ENCODE results near the gene TRA2B. TPM values are rescaled to one million over a fixed set of nuclear protein-coding genes. Genes with fewer than 3 reads are reported as not detected.
A peak's percentile ranks its signal among the peaks of the same experiment; 100 is the strongest.

The TRA2B gene
- total RNA-seq (100 to 1,000 TPM; 194 to 673 (median 216) TPM), polyA plus RNA-seq (100 to 1,000 TPM; 182 to 221 TPM), total RNA-seq (1,261 reads per million, percentile 99 among the genes with 10 or more reads in this experiment)

- peaks cover 0 to 14% (median 0%) of the 10 kb centered on the region in 11 donors for H3K9me3 Mint-ChIP-seq
- peak; percentile 93 to 99 (median 99) for DNase-seq
- peak within 1 kb of the TSS; percentile 91 to 100 (median 100) for H3K4me3 Mint-ChIP-seq
- intact Hi-C loops (cut with micrococcal nuclease), result loop anchor here (1.0 to 10.0 kb wide), 21 partner anchors 9 to 1804 kb away; partner anchors contain the start of genes DNAJB11 (in 2 of the 2), ETV5 (in 2 of the 2), RPL39L (in 2 of the 2) and SENP2 (in 2 of the 2)
- peaks cover 16 to 21% of the 10 kb centered on the region in 2 donors for H3K4me1 ChIP-seq (ENCODE audit: control insufficient read depth in 2 of 2, insufficient read depth in 2 of 2, low read length in 2 of 2)
- POLR2A ChIA-PET, result interaction anchor here (0.7 to 3.5 kb wide), 21 partner anchors 9 to 1090 kb away, joined by 3 to 39 read pairs (median 6); partner anchors contain the start of genes DNAJB11, EIF4A2, SENP2 and TBCCD1
- peaks cover 0 to 12% (median 0%) of the 10 kb centered on the region in 3 experiments for H3K36me3 ChIP-seq (ENCODE audit: control insufficient read depth in 2 of 3, insufficient read depth in 3 of 3, low read length in 3 of 3)
- H3K36me3 Mint-ChIP-seq, result peaks cover 0 to 34% (median 3%) of the 10 kb centered on the region in 5 donors
- no peaks in the 10 kb centered on the region for H3K9me3 ChIP-seq (ENCODE audit: control insufficient read depth in 2 of 3, low read length in 3 of 3)
- no peaks in the 10 kb centered on the region for H3K27me3 ChIP-seq (ENCODE audit: control insufficient read depth in 2 of 2, insufficient read depth in 2 of 2, low read length in 2 of 2)
- CTCF ChIA-PET, result interaction anchor here (0.6 to 0.9 kb wide), 2 partner anchors 11 to 679 kb away, joined by 3 read pairs; no protein-coding TSS in a partner anchor
- peak within 1 kb of the TSS; percentile 99 to 100 (median 100) for H3K27ac Mint-ChIP-seq
- ATAC-seq, result peak; percentile 94
- peak within 1 kb of the TSS; percentile 95 for H3K27ac ChIP-seq (ENCODE audit: low read depth, low read length)
- H3K4me1 Mint-ChIP-seq, result peaks cover 27 to 52% (median 41%) of the 10 kb centered on the region in 7 donors
- H3K27me3 Mint-ChIP-seq, result peaks cover 0 to 16% (median 0%) of the 10 kb centered on the region in 5 donors
- H3K4me3 ChIP-seq (ENCODE audit: low read length), result peak within 1 kb of the TSS; percentile 99
Observed at GRCh38 chr3:185937689-185938374, at the start of gene TRA2B. TRA2B (minus strand) TSS chr3:185938014; CDS start chr3:185937860, 154 bp downstream.

- no peaks in the 10 kb centered on the region for H3K36me3 ChIP-seq (ENCODE audit: control insufficient read depth in 2 of 3, insufficient read depth in 3 of 3, low read length in 3 of 3)
- no peaks in the 10 kb centered on the region for H3K27me3 ChIP-seq (ENCODE audit: control insufficient read depth in 2 of 2, insufficient read depth in 2 of 2, low read length in 2 of 2)
- POLR2A ChIA-PET, result no interaction called here
- no peak overlapping the region for H3K4me3 ChIP-seq (ENCODE audit: low read length)
- Mint-ChIP-seq H3K4me1 (peaks cover 0 to 6% (median 5%) of the 10 kb centered on the region in 7 donors), H3K27ac (no peak overlapping the region), H3K27me3 (peaks cover 0 to 13% (median 7%) of the 10 kb centered on the region in 5 donors), H3K9me3 (no peaks in the 10 kb centered on the region), H3K4me3 (peak overlapping the region in 2 of 10 donors; percentile 20 to 41), H3K36me3 (no peaks in the 10 kb centered on the region)
- ATAC-seq (no peak), DNase-seq (no peak)
- H3K27ac ChIP-seq (ENCODE audit: low read depth, low read length), result no peak overlapping the region
- H3K4me1 ChIP-seq (ENCODE audit: control insufficient read depth in 2 of 2, insufficient read depth in 2 of 2, low read length in 2 of 2), result no peaks in the 10 kb centered on the region
- intact Hi-C loops (cut with micrococcal nuclease), result no loop called here
- CTCF ChIA-PET, result interaction anchor here (2.7 kb wide), 1 partner anchor 554 kb away, joined by 10 read pairs; no protein-coding TSS in a partner anchor
- H3K9me3 ChIP-seq (ENCODE audit: control insufficient read depth in 2 of 3, low read length in 3 of 3), result no peaks in the 10 kb centered on the region
Observed at GRCh38 chr3:185986198-185986777, 48.5 kb upstream of the TRA2B start.

GRCh38 chr3:185984203-185984602 is 46.4 kb upstream of the TRA2B start:
- CTCF ChIA-PET, result interaction anchor here (0.7 kb wide), 2 partner anchors 18 to 354 kb away, joined by 3 to 5 read pairs; no protein-coding TSS in a partner anchor
- Histone ChIP-seq H3K9me3 (ENCODE audit: control insufficient read depth in 2 of 3, low read length in 3 of 3) (no peaks in the 10 kb centered on the region), H3K4me1 (ENCODE audit: control insufficient read depth in 2 of 2, insufficient read depth in 2 of 2, low read length in 2 of 2) (no peaks in the 10 kb centered on the region), H3K27ac (ENCODE audit: low read depth, low read length) (no peak overlapping the region), H3K36me3 (ENCODE audit: control insufficient read depth in 2 of 3, insufficient read depth in 3 of 3, low read length in 3 of 3) (no peaks in the 10 kb centered on the region), H3K27me3 (ENCODE audit: control insufficient read depth in 2 of 2, insufficient read depth in 2 of 2, low read length in 2 of 2) (no peaks in the 10 kb centered on the region), H3K4me3 (ENCODE audit: low read length) (no peak overlapping the region)
- Mint-ChIP-seq H3K27me3 (peaks cover 0 to 14% (median 7%) of the 10 kb centered on the region in 5 donors), H3K4me1 (peaks cover 0 to 6% (median 5%) of the 10 kb centered on the region in 7 donors), H3K36me3 (no peaks in the 10 kb centered on the region), H3K9me3 (no peaks in the 10 kb centered on the region), H3K4me3 (no peak overlapping the region), H3K27ac (no peak overlapping the region)
- intact Hi-C loops (cut with micrococcal nuclease), result loop anchor here in 1 of 2 donors (5.0 kb wide), 1 partner anchor 273 kb away; no protein-coding TSS in a partner anchor
- ATAC-seq (no peak), DNase-seq (no peak)
- POLR2A ChIA-PET, result no interaction called here

- intact Hi-C loops (cut with micrococcal nuclease), result loop anchor here (1.0 to 5.0 kb wide), 7 partner anchors 258 to 838 kb away; no protein-coding TSS in a partner anchor
- H3K9me3 ChIP-seq (ENCODE audit: control insufficient read depth in 2 of 3, low read length in 3 of 3), result no peaks in the 10 kb centered on the region
- H3K9me3 Mint-ChIP-seq, result no peaks in the 10 kb centered on the region
- CTCF ChIA-PET, result interaction anchor here (0.7 to 2.9 kb wide), 9 partner anchors 12 to 633 kb away, joined by 3 to 38 read pairs (median 4); no protein-coding TSS in a partner anchor
- ATAC-seq (peak; percentile 83), DNase-seq (peak; percentile 7 to 62 (median 42))
- no peaks in the 10 kb centered on the region for H3K36me3 ChIP-seq (ENCODE audit: control insufficient read depth in 2 of 3, insufficient read depth in 3 of 3, low read length in 3 of 3)
- no peaks in the 10 kb centered on the region for H3K4me1 ChIP-seq (ENCODE audit: control insufficient read depth in 2 of 2, insufficient read depth in 2 of 2, low read length in 2 of 2)
- H3K4me1 Mint-ChIP-seq, result peaks cover 0 to 6% (median 5%) of the 10 kb centered on the region in 7 donors
- no peak overlapping the region for H3K4me3 Mint-ChIP-seq
- peaks cover 0 to 20% (median 7%) of the 10 kb centered on the region in 5 donors for H3K27me3 Mint-ChIP-seq
- no peaks in the 10 kb centered on the region for H3K27me3 ChIP-seq (ENCODE audit: control insufficient read depth in 2 of 2, insufficient read depth in 2 of 2, low read length in 2 of 2)
- H3K27ac Mint-ChIP-seq, result no peak overlapping the region
- no peak overlapping the region for H3K27ac ChIP-seq (ENCODE audit: low read depth, low read length)
- H3K4me3 ChIP-seq (ENCODE audit: low read length), result no peak overlapping the region
- POLR2A ChIA-PET, result no interaction called here
- H3K36me3 Mint-ChIP-seq, result no peaks in the 10 kb centered on the region
Observed at GRCh38 chr3:185983495-185984141, 45.8 kb upstream of the TRA2B start.

- H3K4me3 Mint-ChIP-seq, result no peak overlapping the region
- intact Hi-C loops (cut with micrococcal nuclease), result loop anchor here (1.0 to 5.0 kb wide), 7 partner anchors 259 to 839 kb away; no protein-coding TSS in a partner anchor
Observed at GRCh38 chr3:185982632-185983031, 44.8 kb upstream of the TRA2B start.

GRCh38 chr3:185981621-185982020 is 43.8 kb upstream of the TRA2B start:
- peaks cover 6 to 16% (median 13%) of the 10 kb centered on the region in 7 donors for H3K4me1 Mint-ChIP-seq
- Histone ChIP-seq H3K36me3 (ENCODE audit: control insufficient read depth in 2 of 3, insufficient read depth in 3 of 3, low read length in 3 of 3) (no peaks in the 10 kb centered on the region), H3K27ac (ENCODE audit: low read depth, low read length) (no peak overlapping the region), H3K4me1 (ENCODE audit: control insufficient read depth in 2 of 2, insufficient read depth in 2 of 2, low read length in 2 of 2) (no peaks in the 10 kb centered on the region), H3K4me3 (ENCODE audit: low read length) (no peak overlapping the region), H3K27me3 (ENCODE audit: control insufficient read depth in 2 of 2, insufficient read depth in 2 of 2, low read length in 2 of 2) (no peaks in the 10 kb centered on the region), H3K9me3 (ENCODE audit: control insufficient read depth in 2 of 3, low read length in 3 of 3) (no peaks in the 10 kb centered on the region)
- H3K27ac Mint-ChIP-seq, result no peak overlapping the region
- no peaks in the 10 kb centered on the region for H3K36me3 Mint-ChIP-seq
- no peak overlapping the region for H3K4me3 Mint-ChIP-seq
- ChIA-PET POLR2A (interaction anchor here (0.7 kb wide), 1 partner anchor 20 kb away, joined by 3 read pairs; no protein-coding TSS in a partner anchor), CTCF (interaction anchor here (0.6 to 2.9 kb wide), 7 partner anchors 38 to 1106 kb away, joined by 3 to 38 read pairs (median 5); no protein-coding TSS in a partner anchor)
- no peaks in the 10 kb centered on the region for H3K9me3 Mint-ChIP-seq
- intact Hi-C loops (cut with micrococcal nuclease), result loop anchor here in 1 of 2 donors (5.0 kb wide), 1 partner anchor 276 kb away; no protein-coding TSS in a partner anchor
- ATAC-seq (no peak), DNase-seq (no peak)
- peaks cover 0 to 20% (median 7%) of the 10 kb centered on the region in 5 donors for H3K27me3 Mint-ChIP-seq

More at GRCh38 chr3:185982632-185983031, 44.8 kb upstream of the TRA2B start:
- POLR2A ChIA-PET, result no interaction called here
- Histone ChIP-seq H3K27ac (ENCODE audit: low read depth, low read length) (no peak overlapping the region), H3K27me3 (ENCODE audit: control insufficient read depth in 2 of 2, insufficient read depth in 2 of 2, low read length in 2 of 2) (no peaks in the 10 kb centered on the region), H3K9me3 (ENCODE audit: control insufficient read depth in 2 of 3, low read length in 3 of 3) (no peaks in the 10 kb centered on the region), H3K36me3 (ENCODE audit: control insufficient read depth in 2 of 3, insufficient read depth in 3 of 3, low read length in 3 of 3) (no peaks in the 10 kb centered on the region), H3K4me1 (ENCODE audit: control insufficient read depth in 2 of 2, insufficient read depth in 2 of 2, low read length in 2 of 2) (no peaks in the 10 kb centered on the region), H3K4me3 (ENCODE audit: low read length) (no peak overlapping the region)
- peaks cover 0 to 20% (median 7%) of the 10 kb centered on the region in 5 donors for H3K27me3 Mint-ChIP-seq
- H3K36me3 Mint-ChIP-seq, result no peaks in the 10 kb centered on the region
- H3K27ac Mint-ChIP-seq, result no peak overlapping the region
- H3K4me1 Mint-ChIP-seq, result peaks cover 0 to 8% (median 5%) of the 10 kb centered on the region in 7 donors
- DNase-seq (no peak), ATAC-seq (no peak)
- CTCF ChIA-PET, result interaction anchor here (0.6 to 2.9 kb wide), 10 partner anchors 11 to 634 kb away, joined by 3 to 38 read pairs (median 4); no protein-coding TSS in a partner anchor
- no peaks in the 10 kb centered on the region for H3K9me3 Mint-ChIP-seq
